HT-29 (cell line): Measurements from ENCODE around the gene SEZ6. TPM values are rescaled to one million over a fixed set of nuclear protein-coding genes. Genes with fewer than 3 reads are reported as not detected.

Experiments
- DNase-seq: peaks from one replicate; pipeline ENCODE4 v3.0.0-alpha.2; 2015; ENCODE audit warnings: low spot score
- total RNA-seq: library from RNA; depleted of rRNA; stranded (reverse); fragments of >200 nt; shearing (Covaris generic); gene quantifications from 2 replicates; pipeline ENCODE4 v1.2.3, GENCODE V29; 2014

SEZ6 gene
- total RNA-seq, 1 experiment from 2014 or later = not detected

DNA sequence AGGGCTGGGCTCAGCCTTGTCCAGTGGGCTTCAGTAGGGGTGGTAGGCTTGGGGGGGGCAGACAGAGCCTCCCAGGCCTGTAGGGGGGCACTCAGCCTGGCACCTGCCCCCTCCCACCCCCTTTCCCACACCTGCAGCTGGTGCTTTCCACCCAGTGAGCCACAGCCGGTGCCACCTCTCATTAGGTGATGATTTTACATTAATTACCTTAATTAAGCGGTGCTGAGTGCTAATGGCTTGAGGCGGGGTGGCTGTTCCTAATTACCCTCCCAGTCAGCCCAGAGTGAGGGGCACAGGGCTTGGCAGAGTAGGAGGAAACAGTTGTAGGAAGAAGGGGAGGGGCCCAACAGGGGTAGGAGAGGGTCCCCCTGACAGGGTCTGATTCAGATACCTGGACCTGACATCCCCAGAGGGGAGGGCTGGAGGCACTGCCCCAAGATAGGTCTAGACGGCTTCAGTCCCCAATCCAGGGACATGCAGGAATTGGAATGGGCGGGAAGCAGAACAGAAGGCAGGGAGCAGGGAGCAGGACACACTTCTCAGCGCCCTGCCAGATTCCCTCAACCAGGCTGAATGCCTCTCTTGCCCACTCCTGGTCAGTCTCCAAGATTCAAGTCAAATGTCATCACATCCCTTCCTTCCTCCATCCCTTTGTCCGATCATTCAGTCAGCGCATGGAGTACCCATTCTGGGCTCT, 28.0 kb downstream of the SEZ6 start:
- no peak for DNase-seq

DNA sequence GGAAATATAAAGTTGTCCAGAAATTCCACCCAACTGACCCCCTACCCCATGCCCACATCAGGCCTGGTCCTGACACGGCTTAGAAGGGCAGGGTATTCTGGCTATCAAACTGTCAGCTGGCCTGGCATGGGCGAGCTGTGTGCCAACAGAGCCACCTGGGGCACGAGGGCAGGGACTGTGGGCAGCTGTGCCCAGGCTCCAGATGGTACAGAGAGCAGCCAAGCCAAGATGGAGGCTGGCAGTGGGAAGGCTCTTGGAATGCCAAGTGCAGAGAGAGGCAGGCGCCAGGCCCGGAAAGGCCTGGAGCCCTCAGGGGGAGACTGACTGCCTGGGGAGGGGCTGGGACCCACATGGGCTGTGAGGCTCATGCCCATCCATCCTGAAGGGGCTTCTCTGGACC, 30.2 kb downstream of the SEZ6 start:
- no peak for DNase-seq

DNA sequence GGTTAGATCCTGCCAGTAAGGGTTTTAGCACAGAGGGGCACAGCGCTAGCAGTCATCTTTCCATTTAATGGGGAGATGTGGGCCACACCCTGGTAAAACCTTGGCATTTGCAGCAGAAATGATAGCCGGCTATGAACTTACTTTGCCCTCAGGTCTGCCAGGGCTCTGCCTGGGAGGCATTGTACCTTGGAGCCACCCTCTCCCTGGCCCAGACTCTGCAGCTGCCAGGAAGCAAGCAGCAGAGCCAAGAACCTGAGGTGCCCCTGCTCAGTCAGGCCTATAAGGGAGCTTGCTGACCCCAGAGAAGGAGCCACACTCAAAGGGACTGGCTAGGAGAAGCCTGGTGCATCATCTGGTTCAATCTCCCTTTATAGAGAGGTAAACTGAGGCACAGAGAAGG, 30.8 kb downstream of the SEZ6 start:
- no peak for DNase-seq

DNA sequence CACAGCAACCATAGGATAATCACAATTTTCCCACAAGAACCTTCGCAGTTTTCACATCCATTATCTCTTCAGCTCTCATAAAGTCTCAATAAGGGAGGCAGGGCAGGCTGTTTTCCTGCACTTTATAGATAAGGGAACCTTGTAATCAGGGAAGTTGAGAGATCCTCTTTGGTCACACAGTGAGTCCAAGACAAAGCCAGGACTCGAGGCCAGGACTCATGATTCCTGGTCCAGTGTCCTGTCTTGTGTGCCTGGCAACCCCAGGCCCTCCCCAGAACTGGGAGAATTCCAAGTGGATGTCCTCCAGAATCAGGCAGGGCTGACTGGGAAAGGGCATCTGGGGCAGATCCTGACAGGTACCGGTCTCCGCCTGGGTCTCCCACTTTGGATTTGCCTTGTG, 31.4 kb downstream of the SEZ6 start:
- no peak for DNase-seq

DNA sequence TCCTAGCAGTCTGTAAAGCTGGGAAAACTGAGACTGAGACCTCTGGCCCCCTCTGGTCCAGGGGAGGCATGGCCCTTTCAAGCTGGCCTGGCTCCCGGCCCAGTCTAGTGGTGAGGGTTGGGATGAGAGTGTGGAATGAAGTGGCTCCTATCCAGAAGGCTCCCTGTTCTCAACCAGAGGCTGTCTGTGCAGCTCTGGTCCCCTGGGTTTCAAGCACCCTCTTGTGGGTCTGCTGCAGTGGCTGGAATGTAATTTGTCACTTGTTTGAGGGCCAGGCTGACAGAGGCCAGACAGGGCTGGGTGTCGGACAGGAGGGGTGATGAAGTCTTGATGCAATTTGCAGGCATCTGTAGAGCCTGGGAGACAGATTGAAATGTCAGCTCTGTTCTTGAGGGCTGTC, 32.4 kb downstream of the SEZ6 start:
- no peak for DNase-seq

DNA sequence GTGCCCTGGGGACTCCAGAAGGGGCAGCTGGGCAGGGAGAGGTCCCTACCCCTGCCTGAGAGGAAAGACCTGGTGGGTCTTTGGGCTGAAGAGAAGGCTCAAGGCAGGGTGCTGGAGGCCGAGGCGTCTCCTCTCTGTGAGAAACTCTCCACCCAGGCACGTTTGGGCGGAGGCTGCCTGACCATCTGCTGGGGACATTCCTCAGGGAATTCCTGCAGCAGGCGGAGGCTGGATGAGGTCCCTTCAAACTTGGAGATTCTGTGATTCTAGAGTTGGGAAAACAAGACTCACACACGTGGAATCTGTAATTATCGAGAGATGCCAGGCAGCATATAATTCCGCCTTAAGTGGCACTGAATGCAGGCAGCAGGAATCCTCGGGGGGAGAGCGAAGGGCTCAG, 33.4 kb downstream of the SEZ6 start:
- DNase-seq = peak; percentile 30

DNA sequence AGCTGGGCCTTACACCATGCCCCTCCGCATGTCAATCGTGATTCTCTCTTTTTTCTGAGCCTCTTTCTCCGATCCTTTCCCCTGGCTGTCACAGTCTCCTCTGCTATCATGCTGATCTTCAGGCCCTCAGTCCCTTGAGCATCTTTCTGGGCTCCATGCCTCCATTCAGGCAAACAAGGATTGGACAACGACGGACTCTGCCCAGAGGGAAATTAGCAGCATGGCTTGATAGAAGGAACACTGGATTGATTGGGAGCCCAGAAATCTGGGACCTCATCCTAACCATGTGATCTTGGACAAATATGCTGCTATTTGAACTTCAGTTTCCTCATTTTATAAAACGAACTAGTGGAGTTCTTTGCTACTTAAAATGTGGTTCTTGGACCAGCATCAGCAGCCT, 35.0 kb downstream of the SEZ6 start:
- no peak for DNase-seq

DNA sequence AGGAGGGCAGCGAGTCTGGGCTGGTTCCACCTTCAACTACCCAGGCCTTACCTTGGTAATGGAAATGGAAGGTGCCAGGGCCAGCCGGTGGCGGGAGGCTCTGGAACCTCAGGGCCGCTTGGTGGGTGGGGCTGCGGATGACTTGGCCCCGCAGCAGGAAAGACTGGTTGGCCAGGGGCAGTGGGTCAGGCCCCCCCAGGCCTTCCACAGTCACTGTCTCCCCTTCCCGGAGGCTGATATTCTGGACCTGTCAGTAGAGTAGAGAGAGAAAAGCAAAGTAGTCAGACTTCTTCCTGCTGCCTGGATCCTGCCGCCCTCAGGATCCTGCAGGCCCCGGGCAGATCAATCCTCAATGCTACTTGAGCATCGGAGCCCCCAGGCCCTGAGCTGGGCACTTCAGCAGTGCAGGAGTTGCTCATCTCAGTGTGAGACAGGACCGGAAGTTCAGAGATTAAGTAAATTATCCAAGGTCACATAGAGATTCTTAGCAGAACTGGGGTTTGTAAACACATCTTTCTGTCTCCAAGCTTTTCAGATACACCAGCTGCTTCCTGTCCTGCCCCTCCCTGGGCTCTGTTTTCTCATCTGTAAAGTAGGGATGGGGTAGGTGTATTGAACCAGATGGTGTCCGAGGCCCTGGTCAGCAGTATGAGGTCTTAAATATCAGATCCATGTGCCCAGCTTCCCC, 36.0 kb downstream of the SEZ6 start:
- no peak for DNase-seq

DNA sequence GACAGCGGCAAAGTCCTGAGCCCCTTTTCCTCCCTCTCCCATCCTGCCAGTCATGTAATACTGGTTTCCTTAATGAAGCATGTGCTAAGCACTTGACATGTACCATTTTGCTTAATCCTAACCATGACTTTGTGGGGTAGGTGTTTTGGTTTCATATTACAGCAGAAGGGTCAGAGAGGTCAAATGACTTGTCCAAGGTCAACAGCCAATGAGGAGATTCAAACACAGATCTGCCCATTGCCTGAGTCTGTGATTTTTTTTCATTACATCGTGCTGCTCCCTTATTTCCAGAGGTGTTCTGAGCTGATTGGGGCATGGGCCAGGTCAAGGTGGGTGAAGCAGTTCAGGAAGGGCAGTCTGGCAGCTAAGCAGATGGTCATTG, 36.9 kb downstream of the SEZ6 start:
- no peak for DNase-seq

DNA sequence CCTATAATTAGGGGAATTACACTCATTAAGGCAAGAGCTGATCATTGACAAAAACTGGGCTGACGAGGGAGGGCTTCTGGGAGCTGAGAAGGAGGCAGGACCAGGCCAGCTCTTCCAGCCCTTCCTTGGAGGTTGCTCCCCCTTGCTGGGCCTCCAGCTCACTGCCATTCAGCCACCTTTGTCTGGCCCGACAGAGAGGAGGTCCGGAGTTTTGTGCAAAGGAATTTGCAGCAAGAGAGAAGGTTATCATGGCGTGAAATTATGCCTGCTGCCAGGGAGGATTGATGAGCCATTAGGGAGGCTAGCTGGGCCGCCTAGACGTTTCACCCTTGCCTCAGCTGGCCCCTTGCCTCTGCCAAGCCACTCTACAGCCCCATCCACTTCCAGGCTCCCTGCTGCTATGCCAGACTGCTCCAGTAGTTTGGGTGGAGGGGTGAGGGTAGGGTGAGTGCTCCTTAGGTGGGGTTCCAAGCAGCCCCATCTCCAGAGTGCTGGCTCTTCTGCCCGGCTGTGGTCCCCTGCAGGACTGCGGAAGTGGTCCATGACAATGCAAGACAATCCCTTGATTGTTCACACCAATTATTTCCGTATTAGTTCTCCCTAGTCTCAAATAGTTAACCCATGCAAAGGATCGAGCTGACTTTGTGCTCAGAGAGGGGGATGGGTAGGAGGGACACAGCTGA, 37.5 kb downstream of the SEZ6 start:
- DNase-seq = no peak

DNA sequence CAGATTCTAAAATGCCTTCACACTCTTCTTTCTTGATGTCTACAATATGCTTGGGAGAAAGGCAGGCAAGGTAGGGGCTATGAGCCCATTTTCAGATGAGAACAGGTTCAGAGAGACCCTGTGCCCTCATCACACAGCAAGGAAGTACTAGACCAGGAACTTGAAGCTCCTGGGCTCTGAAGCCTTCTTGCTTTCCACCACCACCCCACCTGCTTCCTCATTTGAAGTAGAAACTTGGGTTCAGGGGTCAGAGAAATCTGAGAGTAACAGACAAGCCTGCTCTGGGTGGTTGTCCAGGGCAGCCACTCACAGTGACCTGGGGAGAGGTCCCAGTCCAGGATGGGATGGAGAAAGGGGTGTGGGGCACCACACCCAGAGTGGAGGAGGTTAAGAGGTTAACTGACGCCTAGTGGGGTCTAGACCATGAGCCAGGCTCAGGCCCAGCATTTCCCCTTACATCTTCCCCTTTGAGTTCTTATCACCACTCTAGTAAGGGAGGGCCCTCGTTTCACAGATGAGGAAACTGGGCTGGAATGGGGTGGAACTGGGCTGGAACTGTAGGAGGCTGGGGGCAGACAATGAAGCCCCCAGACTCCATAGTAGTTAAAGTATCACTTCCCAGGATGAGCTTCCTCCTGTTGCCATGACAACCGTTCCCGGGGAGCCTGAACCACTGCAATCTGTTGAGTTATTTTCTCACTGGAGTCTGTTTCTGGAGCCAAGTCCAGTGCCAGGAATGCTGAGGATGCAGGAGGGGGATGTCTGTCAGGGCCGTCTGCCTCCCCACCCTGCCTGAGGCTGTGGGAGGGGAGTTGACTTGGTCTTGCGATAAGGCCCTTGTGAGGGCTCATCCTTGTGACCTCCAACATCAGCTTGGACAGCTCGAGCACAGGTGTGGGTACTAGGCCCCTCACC, 38.4 kb downstream of the SEZ6 start:
- DNase-seq = no peak

DNA sequence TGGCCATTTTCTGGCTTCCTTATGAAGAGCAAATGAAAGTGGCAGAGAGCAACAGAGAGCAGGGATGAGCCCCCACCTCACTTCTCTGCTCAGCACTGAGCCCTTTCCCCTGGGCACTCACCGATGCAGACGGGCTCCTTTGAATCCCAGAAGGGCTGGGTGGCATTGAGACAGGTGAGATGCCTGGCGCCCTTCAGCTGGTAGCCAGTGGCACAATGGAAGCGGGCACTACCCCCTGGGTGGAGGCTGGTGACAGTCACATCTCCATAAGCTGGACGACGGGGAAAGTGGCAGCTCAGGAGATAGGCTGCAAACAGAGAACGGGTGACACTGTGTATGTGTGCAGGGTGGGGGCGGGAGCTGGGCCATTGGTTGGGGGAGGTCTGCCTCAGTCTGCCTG, 42.0 kb downstream of the SEZ6 start:
- no peak for DNase-seq

DNA sequence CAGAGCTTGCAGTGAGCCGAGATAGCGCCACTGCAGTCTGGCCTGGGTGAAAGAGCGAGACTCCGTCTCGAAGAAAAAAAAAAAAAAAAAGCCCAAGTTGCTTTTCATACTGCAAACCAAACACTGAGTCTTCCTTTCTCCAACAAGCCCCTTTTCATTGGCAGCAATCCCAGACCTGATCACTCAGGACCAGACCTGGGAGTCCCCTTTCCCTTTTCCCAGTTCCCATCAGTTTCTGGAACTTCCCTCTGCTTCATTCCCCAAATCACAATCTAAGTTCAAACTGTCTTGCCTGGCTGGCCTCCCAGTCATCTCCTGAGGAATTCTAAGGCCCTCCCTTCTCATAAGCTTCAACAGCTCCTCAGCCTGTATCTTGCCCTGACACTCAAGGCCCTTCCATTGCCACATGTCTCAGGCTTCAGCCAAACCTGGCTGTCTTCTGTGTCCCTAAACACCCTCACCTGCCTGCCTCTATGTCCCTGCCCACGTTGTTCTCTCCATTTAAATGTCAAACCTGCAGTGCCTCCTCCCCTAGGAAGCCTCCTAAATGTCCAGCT, 42.7 kb downstream of the SEZ6 start:
- no peak for DNase-seq

DNA sequence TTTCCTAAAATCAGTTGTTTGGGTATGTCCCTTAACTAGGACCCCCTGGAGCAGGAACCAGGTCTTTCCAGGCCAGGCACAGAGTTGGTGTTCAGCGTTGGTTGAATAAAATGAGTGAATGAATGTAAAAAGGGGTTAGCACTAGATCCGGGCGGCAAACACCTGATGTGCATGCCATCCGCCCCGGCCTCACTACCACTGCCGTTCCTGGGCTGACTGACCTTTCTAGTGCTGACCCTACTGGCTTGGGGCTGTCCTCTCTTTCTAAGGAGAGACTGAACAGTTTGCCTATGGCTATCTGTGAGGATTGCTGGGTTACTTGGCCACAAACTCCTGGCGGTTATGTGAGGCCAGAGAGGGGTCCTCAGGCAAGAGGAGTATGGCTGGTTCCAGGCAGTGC, 44.4 kb downstream of the SEZ6 start:
- DNase-seq = no peak

DNA sequence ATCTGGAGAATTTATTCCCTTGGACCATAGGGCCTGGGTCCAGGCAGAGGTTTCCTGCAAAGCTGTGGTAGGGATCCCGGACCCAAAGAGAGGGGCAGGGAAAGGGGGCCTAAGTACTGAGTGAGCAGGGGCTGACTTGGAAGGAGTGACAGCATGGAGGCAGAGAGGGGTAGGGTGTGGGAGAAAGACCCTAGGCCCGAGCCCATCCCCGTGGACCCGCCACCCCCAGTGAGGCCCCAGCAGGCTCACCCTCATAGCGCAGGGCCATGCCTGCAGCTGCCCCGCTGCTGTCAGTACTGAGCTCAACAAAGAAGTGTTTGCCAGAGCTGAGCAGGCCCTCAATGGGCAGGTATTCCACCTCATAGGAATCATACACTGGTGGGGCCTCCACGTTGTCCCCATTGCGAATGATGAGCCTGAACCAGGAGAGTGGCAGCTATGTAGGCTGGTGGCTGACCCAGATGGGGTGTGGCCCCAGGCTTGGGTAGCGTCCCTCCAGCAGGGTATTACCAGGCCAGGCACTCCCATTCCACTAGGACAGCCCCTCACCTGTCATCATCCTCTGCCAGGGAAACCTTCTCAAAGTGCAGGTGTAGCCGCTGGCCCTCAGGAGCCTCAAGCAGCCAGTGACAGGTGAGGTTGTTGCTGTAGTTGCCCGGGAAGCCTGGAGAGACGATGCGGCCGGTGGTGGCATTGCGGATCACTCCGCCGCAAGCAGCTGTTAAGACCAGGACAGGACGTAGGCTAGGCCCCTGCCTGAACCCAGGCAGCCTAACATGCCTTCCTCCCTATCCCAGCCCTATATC, 45.4 kb downstream of the SEZ6 start:
- DNase-seq = no peak

DNA sequence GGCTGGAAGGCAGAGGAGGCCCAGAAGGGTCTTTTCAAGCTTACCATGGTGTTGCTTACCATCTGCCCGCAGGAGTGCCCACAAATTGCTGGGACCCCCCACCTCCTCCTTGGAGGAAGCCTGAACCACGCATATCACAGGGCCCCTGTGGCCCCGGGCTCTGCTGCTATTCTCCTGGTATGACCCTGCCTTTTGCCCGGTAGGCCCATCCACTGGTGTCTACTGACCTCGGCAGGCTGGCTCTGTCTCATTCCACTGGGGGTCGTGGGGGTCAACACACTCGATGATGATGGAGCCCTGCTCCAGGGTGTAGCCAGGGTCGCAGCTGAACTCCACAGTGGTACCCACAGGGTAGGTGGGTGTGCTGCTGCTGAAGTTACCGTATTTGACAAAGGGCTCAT, 46.4 kb downstream of the SEZ6 start:
- DNase-seq = no peak

DNA sequence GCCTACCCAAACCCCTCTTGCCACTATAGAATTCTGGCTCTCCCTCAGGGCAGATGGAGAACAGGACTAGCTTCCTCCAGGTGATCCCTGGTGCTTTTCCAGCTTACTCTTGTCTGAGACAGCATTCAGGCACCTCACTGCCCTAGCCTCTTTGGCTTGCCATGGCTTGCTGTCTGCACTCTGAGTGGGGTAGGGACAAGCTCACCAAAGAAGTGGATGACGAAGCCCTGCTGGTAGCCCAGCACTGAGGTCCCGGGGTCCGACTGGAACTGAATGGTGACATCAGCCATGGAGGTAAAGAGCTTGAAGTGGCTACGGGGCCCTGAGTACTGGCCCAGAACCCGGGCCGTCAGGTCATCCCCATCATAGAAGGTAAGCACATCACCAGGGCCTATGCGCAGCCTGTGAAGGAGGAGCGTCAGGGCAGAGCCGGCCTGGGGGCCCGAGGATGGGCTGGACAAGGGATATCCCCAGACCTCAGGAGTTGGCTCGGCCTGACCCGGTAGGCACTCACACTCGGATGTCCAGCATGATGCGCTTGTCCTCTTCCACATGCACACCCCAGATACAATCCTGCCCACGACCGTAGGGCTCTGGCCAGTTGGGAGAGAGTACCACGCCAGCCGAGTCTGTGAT, 46.9 kb downstream of the SEZ6 start:
- DNase-seq = no peak

DNA sequence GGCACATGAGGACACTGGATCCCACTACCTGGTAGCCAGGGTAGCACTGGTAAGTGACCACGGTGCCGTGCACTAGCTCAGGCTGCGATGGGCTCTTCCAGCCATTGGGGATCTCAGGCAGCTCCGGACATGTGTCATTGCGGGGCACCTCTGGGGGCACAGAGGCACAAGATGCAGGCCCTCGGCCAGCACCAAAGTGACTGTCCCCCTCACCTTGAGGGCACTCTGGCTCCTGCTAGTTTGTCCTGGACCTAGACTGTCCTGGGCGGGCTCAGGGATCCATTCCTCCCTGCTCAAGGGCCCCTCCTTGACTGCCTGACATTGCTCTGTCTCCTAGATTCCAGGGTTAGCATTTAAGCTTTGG, 47.9 kb downstream of the SEZ6 start:
- no peak for DNase-seq

DNA sequence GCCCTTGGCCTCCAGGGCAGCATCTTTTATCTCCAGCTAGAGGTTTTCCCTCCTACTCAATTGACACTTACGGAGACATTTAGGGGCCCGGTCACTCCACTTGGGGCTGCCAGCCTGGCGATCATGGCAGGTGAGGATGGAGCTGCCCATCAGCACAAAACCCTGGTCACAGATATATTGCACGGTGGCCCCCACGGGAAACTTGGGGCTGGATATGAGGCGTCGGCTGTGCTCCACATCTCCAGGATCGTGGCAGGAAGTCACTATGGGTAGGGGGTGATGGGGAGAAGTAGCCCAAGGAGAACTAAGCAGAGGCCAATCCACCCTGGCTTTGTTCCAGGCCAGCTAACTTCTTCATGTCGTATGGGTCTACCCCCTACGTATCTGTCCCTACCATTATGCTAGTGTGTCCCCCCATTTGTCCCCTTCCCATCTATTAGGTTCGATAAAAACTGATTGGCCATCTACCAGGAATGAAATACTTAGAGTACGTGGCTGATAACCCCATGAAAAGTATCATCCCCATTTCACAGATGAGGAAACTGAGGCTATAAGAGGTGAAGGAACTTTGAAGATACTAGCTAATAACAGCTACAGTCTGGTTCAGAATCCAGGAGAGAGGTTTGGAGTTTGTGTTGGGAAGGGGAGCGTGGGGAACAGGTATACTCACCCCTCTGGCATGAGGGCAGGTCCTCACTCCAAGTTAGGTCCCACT, 48.4 kb downstream of the SEZ6 start:
- no peak for DNase-seq

DNA sequence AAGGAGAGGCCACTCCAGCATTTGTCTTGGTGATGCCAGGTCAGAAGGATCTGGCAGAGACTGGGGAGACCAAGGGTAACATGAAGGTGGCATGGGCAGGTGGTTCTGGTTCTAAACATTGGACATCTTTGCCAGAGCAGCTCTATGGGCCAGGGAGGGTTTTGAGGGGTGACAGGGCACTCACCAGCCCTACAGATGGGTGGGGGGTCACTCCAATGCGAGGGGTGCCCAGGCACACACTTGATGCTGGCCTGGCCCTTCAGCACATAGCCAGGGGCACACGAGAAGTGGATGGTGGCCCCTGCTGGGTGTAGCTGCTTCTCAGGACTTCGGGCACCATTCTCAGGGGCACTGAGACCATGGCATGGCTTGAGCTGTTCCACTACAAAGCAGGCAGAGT, 49.0 kb downstream of the SEZ6 start:
- DNase-seq = no peak
